Measurements from ENCODE around the gene SNRPD2.
A peak's percentile ranks its signal among the peaks of the same experiment; 100 is the strongest.

The SNRPD2 gene

GRCh38 chr19:45657520-45658167 lies 34.1 kb downstream of the SNRPD2 start:
- DNase-seq (ENCODE audit: extremely low spot score), result no peak
- TF ChIP-seq BHLHE40 (IDR thresholded peaks at IDR 0.05; ENCODE audit: borderline replicate concordance), result no peak
- TF ChIP-seq ZNF384 (IDR thresholded peaks at IDR 0.05), result peak; percentile 79
- CTCF ChIA-PET, result interaction anchor here (0.6 kb wide), 1 partner anchor 122 kb away, joined by 3 read pairs; no protein-coding TSS in a partner anchor
- POLR2A ChIA-PET, result interaction anchor here (1.3 to 1.6 kb wide), 2 partner anchors 12 to 35 kb away, joined by 5 to 9 read pairs; partner anchors contain the start of gene QPCTL

- CTCF ChIA-PET, result no interaction called here
- POLR2A ChIA-PET, result no interaction called here
- TF ChIP-seq HDGF (IDR thresholded peaks at IDR 0.05; ENCODE audit: borderline replicate concordance) (no peak), L3MBTL2 (conservative IDR thresholded peaks at IDR 0.05) (no peak), ELF4 (IDR thresholded peaks at IDR 0.05) (no peak), LEF1 (IDR thresholded peaks at IDR 0.05; ENCODE audit: borderline replicate concordance) (no peak), ZNF384 (IDR thresholded peaks at IDR 0.05) (no peak), PKNOX1 (IDR thresholded peaks at IDR 0.05) (no peak), FOXM1 (IDR thresholded peaks at IDR 0.05; ENCODE audit: borderline replicate concordance) (no peak), TARDBP (IDR thresholded peaks at IDR 0.05) (no peak), FOXA1 (IDR thresholded peaks at IDR 0.05) (no peak), BHLHE40 (IDR thresholded peaks at IDR 0.05; ENCODE audit: borderline replicate concordance) (no peak)
- DNase-seq (ENCODE audit: extremely low spot score), result no peak
Measured at GRCh38 chr19:45655073-45655472, 36.7 kb downstream of the SNRPD2 start.

GRCh38 chr19:45653634-45654033 lies 38.1 kb downstream of the SNRPD2 start:
- DNase-seq (ENCODE audit: extremely low spot score), result no peak
- TF ChIP-seq FOXK2 (IDR thresholded peaks at IDR 0.05), result no peak
- TF ChIP-seq ELF4 (IDR thresholded peaks at IDR 0.05), result no peak
- TF ChIP-seq PKNOX1 (IDR thresholded peaks at IDR 0.05), result no peak
- no peak for TF ChIP-seq ARNT (IDR thresholded peaks at IDR 0.05)
- TF ChIP-seq L3MBTL2 (conservative IDR thresholded peaks at IDR 0.05), result no peak
- no peak for TF ChIP-seq NFRKB (IDR thresholded peaks at IDR 0.05)
- no peak for TF ChIP-seq HDGF (IDR thresholded peaks at IDR 0.05; ENCODE audit: borderline replicate concordance)
- no peak for TF ChIP-seq SUZ12 (IDR thresholded peaks at IDR 0.05)
- TF ChIP-seq TARDBP (IDR thresholded peaks at IDR 0.05), result no peak
- no peak for TF ChIP-seq CTBP1 (IDR thresholded peaks at IDR 0.05; ENCODE audit: borderline replicate concordance)
- no peak for TF ChIP-seq FOXA1 (IDR thresholded peaks at IDR 0.05)
- ChIA-PET POLR2A (interaction anchor here (0.6 to 1.4 kb wide), 2 partner anchors 12 to 64 kb away, joined by 3 to 4 read pairs; no protein-coding TSS in a partner anchor), CTCF (interaction anchor here (0.6 kb wide), 1 partner anchor 63 kb away, joined by 4 read pairs; no protein-coding TSS in a partner anchor)

DNA sequence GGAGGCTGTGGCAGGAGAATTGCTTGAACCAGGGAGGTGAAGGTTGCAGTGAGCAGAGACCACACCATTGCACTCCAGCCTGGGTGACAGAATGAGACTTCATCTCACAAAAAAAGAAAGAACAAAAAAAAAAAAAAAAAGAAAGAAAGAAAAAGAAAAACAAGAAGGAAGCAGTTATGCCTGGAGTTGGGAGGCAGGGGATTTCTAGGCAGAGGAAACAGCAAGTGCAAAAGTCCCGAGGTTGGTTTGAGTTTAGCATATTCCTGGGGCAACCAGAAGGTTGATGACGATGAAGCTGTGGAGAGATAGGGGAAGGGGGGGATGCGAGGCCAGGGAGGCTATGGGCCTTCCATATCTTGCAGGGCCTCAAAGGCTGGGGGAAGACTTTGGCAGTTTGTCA lies 41.0 kb downstream of the SNRPD2 start:
- no peak for DNase-seq (ENCODE audit: extremely low spot score)
- TF ChIP-seq BHLHE40 (IDR thresholded peaks at IDR 0.05; ENCODE audit: borderline replicate concordance), result no peak
- TF ChIP-seq ZNF384 (IDR thresholded peaks at IDR 0.05), result no peak
- TF ChIP-seq ELF4 (IDR thresholded peaks at IDR 0.05), result no peak
- TF ChIP-seq FOXA1 (IDR thresholded peaks at IDR 0.05), result no peak
- no peak for TF ChIP-seq HDGF (IDR thresholded peaks at IDR 0.05; ENCODE audit: borderline replicate concordance)
- no peak for TF ChIP-seq FOXK2 (IDR thresholded peaks at IDR 0.05)
- TF ChIP-seq PKNOX1 (IDR thresholded peaks at IDR 0.05), result no peak
- no peak for TF ChIP-seq L3MBTL2 (conservative IDR thresholded peaks at IDR 0.05)
- TF ChIP-seq SUZ12 (IDR thresholded peaks at IDR 0.05), result no peak
- TF ChIP-seq LEF1 (IDR thresholded peaks at IDR 0.05; ENCODE audit: borderline replicate concordance), result no peak
- no peak for TF ChIP-seq CTBP1 (IDR thresholded peaks at IDR 0.05; ENCODE audit: borderline replicate concordance)
- TF ChIP-seq SP1 (IDR thresholded peaks at IDR 0.05), result no peak
- TF ChIP-seq NFRKB (IDR thresholded peaks at IDR 0.05), result no peak
- no peak for TF ChIP-seq ARNT (IDR thresholded peaks at IDR 0.05)
- no peak for TF ChIP-seq FOXM1 (IDR thresholded peaks at IDR 0.05; ENCODE audit: borderline replicate concordance)
- TF ChIP-seq TARDBP (IDR thresholded peaks at IDR 0.05), result no peak
- POLR2A ChIA-PET, result interaction anchor here (0.6 kb wide), 1 partner anchor 10 kb away, joined by 3 read pairs; no protein-coding TSS in a partner anchor
- CTCF ChIA-PET, result no interaction called here

GRCh38 chr19:45646345-45646698 lies 45.4 kb downstream of the SNRPD2 start:
- no peak for TF ChIP-seq TARDBP (IDR thresholded peaks at IDR 0.05)
- no peak for TF ChIP-seq ARNT (IDR thresholded peaks at IDR 0.05)
- no peak for TF ChIP-seq ZNF384 (IDR thresholded peaks at IDR 0.05)
- TF ChIP-seq HDGF (IDR thresholded peaks at IDR 0.05; ENCODE audit: borderline replicate concordance), result no peak
- TF ChIP-seq SP1 (IDR thresholded peaks at IDR 0.05), result no peak
- TF ChIP-seq FOXK2 (IDR thresholded peaks at IDR 0.05), result no peak
- TF ChIP-seq BHLHE40 (IDR thresholded peaks at IDR 0.05; ENCODE audit: borderline replicate concordance), result no peak
- no peak for TF ChIP-seq PKNOX1 (IDR thresholded peaks at IDR 0.05)
- no peak for TF ChIP-seq CTBP1 (IDR thresholded peaks at IDR 0.05; ENCODE audit: borderline replicate concordance)
- ChIA-PET CTCF (no interaction called here), POLR2A (interaction anchor here (0.7 to 1.4 kb wide), 5 partner anchors 9 to 47 kb away, joined by 3 to 5 read pairs (median 3); no protein-coding TSS in a partner anchor)
- DNase-seq (ENCODE audit: extremely low spot score), result no peak
